Measurements from ENCODE around the gene SLC66A1. TPM values are rescaled to one million over a fixed set of nuclear protein-coding genes. Genes with fewer than 3 reads are reported as not detected.

Gene SLC66A1
- total and polyA plus RNA-seq, 2 donors (not counting 3 experiments of a cell fraction or from before 2014, with no cell fraction given) = 15.3 to 32.6 TPM

GRCh38 chr1:19324665-19324990 is 12.5 kb downstream of the SLC66A1 start:
- intact Hi-C loops (cut with micrococcal nuclease) (no loop called here), dilution Hi-C loops (cut with MboI; ENCODE audit: extremely low pct_ligation_motif_present, low sequenced_read_pairs) (no loop called here)
- Histone ChIP-seq H3K36me3 (ENCODE audit: control insufficient read depth in 2 of 2, extremely low read depth in 1 of 2, insufficient read depth in 2 of 2, low read length in 2 of 2) (peaks cover 4 to 37% of the 10 kb centered on the region in 2 experiments), H2AFZ (ENCODE audit: low read depth, low read length) (no peak overlapping the region), H3K9me1 (replicated peaks; ENCODE audit: control insufficient read depth, extremely low read depth, insufficient read depth, low read length) (no peaks in the 10 kb centered on the region), H4K20me1 (replicated peaks; ENCODE audit: control insufficient read depth, extremely low read depth, insufficient read depth, low read length) (no peaks in the 10 kb centered on the region), H3K27ac (ENCODE audit: insufficient read depth, low read depth, low read length) (no peak overlapping the region), H3K4me3 (replicated peaks in 1 of 3; ENCODE audit: insufficient read depth in 1 of 3, low read depth in 1 of 3, low read length in 3 of 3) (no peak overlapping the region), H3K4me1 (ENCODE audit: control insufficient read depth, extremely low read depth, insufficient read depth, low read length) (no peaks in the 10 kb centered on the region), H3K9me3 (replicated peaks; ENCODE audit: control insufficient read depth, insufficient read depth, low read length) (no peaks in the 10 kb centered on the region), H3K79me2 (ENCODE audit: control insufficient read depth, insufficient read depth, low read length) (no peaks in the 10 kb centered on the region), H3K9ac (replicated peaks; ENCODE audit: extremely low read depth, insufficient read depth, low read length) (no peak overlapping the region), H3K27me3 (ENCODE audit: control insufficient read depth in 2 of 2, insufficient read depth in 2 of 2, low read length in 2 of 2) (no peaks in the 10 kb centered on the region), H3K4me2 (ENCODE audit: insufficient read depth, low read length) (no peak overlapping the region)
- no TSS peak for BruUV-seq (replicated peaks)
- DNase-seq (ENCODE audit: low read depth, low spot score) (no peak), FAIRE-seq (no peak)
- no peak for TF ChIP-seq EZH2 (IDR thresholded peaks at IDR 0.05; ENCODE audit: borderline replicate concordance, low read depth, low read length, severe bottlenecking)
- TF ChIP-seq, protein P1, sequence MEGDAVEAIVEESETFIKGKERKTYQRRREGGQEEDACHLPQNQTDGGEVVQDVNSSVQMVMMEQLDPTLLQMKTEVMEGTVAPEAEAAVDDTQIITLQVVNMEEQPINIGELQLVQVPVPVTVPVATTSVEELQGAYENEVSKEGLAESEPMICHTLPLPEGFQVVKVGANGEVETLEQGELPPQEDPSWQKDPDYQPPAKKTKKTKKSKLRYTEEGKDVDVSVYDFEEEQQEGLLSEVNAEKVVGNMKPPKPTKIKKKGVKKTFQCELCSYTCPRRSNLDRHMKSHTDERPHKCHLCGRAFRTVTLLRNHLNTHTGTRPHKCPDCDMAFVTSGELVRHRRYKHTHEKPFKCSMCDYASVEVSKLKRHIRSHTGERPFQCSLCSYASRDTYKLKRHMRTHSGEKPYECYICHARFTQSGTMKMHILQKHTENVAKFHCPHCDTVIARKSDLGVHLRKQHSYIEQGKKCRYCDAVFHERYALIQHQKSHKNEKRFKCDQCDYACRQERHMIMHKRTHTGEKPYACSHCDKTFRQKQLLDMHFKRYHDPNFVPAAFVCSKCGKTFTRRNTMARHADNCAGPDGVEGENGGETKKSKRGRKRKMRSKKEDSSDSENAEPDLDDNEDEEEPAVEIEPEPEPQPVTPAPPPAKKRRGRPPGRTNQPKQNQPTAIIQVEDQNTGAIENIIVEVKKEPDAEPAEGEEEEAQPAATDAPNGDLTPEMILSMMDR (IDR thresholded peaks at IDR 0.05; ENCODE audit: extremely low read depth in 1 of 2, insufficient read depth in 1 of 2, low read depth in 1 of 2, low read length in 2 of 2) = no peak
- POLR2A ChIA-PET = no interaction called here
- CTCF ChIA-PET = no interaction called here

GRCh38 chr1:19325368-19325957 is 13.3 kb downstream of the SLC66A1 start:
- Histone ChIP-seq H2AFZ (ENCODE audit: low read depth, low read length) (no peak overlapping the region), H4K20me1 (replicated peaks; ENCODE audit: control insufficient read depth, extremely low read depth, insufficient read depth, low read length) (no peaks in the 10 kb centered on the region), H3K9me1 (replicated peaks; ENCODE audit: control insufficient read depth, extremely low read depth, insufficient read depth, low read length) (no peaks in the 10 kb centered on the region), H3K4me1 (ENCODE audit: control insufficient read depth, extremely low read depth, insufficient read depth, low read length) (no peaks in the 10 kb centered on the region), H3K27me3 (ENCODE audit: control insufficient read depth in 2 of 2, insufficient read depth in 2 of 2, low read length in 2 of 2) (no peaks in the 10 kb centered on the region), H3K4me3 (replicated peaks in 1 of 3; ENCODE audit: insufficient read depth in 1 of 3, low read depth in 1 of 3, low read length in 3 of 3) (no peak overlapping the region), H3K27ac (ENCODE audit: insufficient read depth, low read depth, low read length) (no peak overlapping the region), H3K9me3 (replicated peaks; ENCODE audit: control insufficient read depth, insufficient read depth, low read length) (no peaks in the 10 kb centered on the region), H3K79me2 (ENCODE audit: control insufficient read depth, insufficient read depth, low read length) (no peaks in the 10 kb centered on the region), H3K4me2 (ENCODE audit: insufficient read depth, low read length) (no peak overlapping the region), H3K36me3 (ENCODE audit: control insufficient read depth in 2 of 2, extremely low read depth in 1 of 2, insufficient read depth in 2 of 2, low read length in 2 of 2) (peaks cover 4 to 37% of the 10 kb centered on the region in 2 experiments), H3K9ac (replicated peaks; ENCODE audit: extremely low read depth, insufficient read depth, low read length) (no peak overlapping the region)
- ChIA-PET POLR2A (no interaction called here), CTCF (interaction anchor here (1.6 kb wide), 1 partner anchor 328 kb away, joined by 4 read pairs; no protein-coding TSS in a partner anchor)
- dilution Hi-C loops (cut with MboI; ENCODE audit: extremely low pct_ligation_motif_present, low sequenced_read_pairs) (no loop called here), intact Hi-C loops (cut with micrococcal nuclease) (no loop called here)
- BruUV-seq (replicated peaks) = no TSS peak
- DNase-seq (ENCODE audit: low read depth, low spot score) = no peak
- no peak for TF ChIP-seq POLR2A (IDR thresholded peaks at IDR 0.05; ENCODE audit: low read depth, low read length)
- no peak for TF ChIP-seq GATA2 (IDR thresholded peaks at IDR 0.05; ENCODE audit: insufficient read depth, insufficient read length, low read depth, low read length)
- no peak for TF ChIP-seq FOS (IDR thresholded peaks at IDR 0.05; ENCODE audit: borderline replicate concordance, insufficient read depth, low read length)
- no peak for TF ChIP-seq POLR2AphosphoS5 (IDR thresholded peaks at IDR 0.05; ENCODE audit: insufficient read depth, low read depth, low read length)
- TF ChIP-seq JUN (IDR thresholded peaks at IDR 0.05; ENCODE audit: borderline replicate concordance, insufficient read depth, insufficient read length, low read depth) = no peak
- no peak for TF ChIP-seq MYC (IDR thresholded peaks at IDR 0.05; ENCODE audit: low read depth, low read length)
- TF ChIP-seq, protein P1 (IDR thresholded peaks at IDR 0.05; ENCODE audit: extremely low read depth in 1 of 2, insufficient read depth in 1 of 2, low read depth in 1 of 2, low read length in 2 of 2) = no peak
- TF ChIP-seq EZH2 (IDR thresholded peaks at IDR 0.05; ENCODE audit: borderline replicate concordance, low read depth, low read length, severe bottlenecking) = no peak
- TF ChIP-seq, protein P2, sequence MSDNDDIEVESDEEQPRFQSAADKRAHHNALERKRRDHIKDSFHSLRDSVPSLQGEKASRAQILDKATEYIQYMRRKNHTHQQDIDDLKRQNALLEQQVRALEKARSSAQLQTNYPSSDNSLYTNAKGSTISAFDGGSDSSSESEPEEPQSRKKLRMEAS (IDR thresholded peaks at IDR 0.05; ENCODE audit: insufficient read depth, insufficient read length) = no peak
- no peak for FAIRE-seq

All from endothelial cell of umbilical vein (primary cell).